Mammary epithelial cell (primary cell): ENCODE measurements around the gene BTBD7.

Experiments
- CTCF ChIP-seq, 2 donors: IDR thresholded peaks in 1 of 2; conservative IDR thresholded peaks in 1 of 2; 2 replicates each; pipeline ENCODE4 v1.5.1; 2011 to 2012; ENCODE audit warnings: inconsistent platforms in 2 of 2, low read length in 2 of 2, mild to moderate bottlenecking in 2 of 2, control low read depth in 1 of 2, low read depth in 1 of 2; ENCODE audit not compliant: insufficient read depth in 1 of 2; ENCODE audit errors: extremely low read depth in 1 of 2
- EZH2 ChIP-seq: IDR thresholded peaks from 2 replicates; pipeline ENCODE4 v1.6.1; 2012; ENCODE audit warnings: low read length, inconsistent platforms, borderline replicate concordance

GRCh38 chr14:93311082-93311481 is 21.8 kb downstream of the BTBD7 start:
- no peak for TF ChIP-seq CTCF (conservative IDR thresholded peaks at IDR 0.05 in 1 of 2, IDR thresholded peaks at IDR 0.05 in 1 of 2; ENCODE audit: extremely low read depth in 1 of 2, insufficient read depth in 1 of 2, low read depth in 1 of 2, low read length in 2 of 2)
- no peak for TF ChIP-seq EZH2
